BLaER1 (cell line): ENCODE measurements around the gene FAM89B.

Source experiments
- H3K27ac ChIP-seq: shearing (Covaris generic); formaldehyde crosslinking; 2 replicates; pipeline ENCODE4 v1.8.1; 2022
- H3K27me3 ChIP-seq: shearing (Covaris generic); formaldehyde crosslinking; 2 replicates; pipeline ENCODE4 v1.8.1; 2022
- H3K36me3 ChIP-seq: shearing (Covaris generic); formaldehyde crosslinking; 2 replicates; pipeline ENCODE4 v1.8.1; 2022
- H3K4me1 ChIP-seq: shearing (Covaris generic); formaldehyde crosslinking; 2 replicates; pipeline ENCODE4 v1.8.1; 2022
- H3K4me2 ChIP-seq: shearing (Covaris generic); formaldehyde crosslinking; 2 replicates; pipeline ENCODE4 v1.8.1; 2022
- H3K4me3 ChIP-seq: shearing (Covaris generic); formaldehyde crosslinking; 2 replicates; pipeline ENCODE4 v1.8.1; 2022
- H3K9ac ChIP-seq: shearing (Covaris generic); formaldehyde crosslinking; 2 replicates; pipeline ENCODE4 v1.8.1; 2022
- H3K9me3 ChIP-seq: shearing (Covaris generic); formaldehyde crosslinking; 2 replicates; pipeline ENCODE4 v1.8.1; 2022
- H4K20me1 ChIP-seq: shearing (Covaris generic); formaldehyde crosslinking; 2 replicates; pipeline ENCODE4 v1.8.1; 2022
- Cebpa-rat ChIP-seq: shearing (Covaris generic); IDR thresholded peaks from 2 replicates; pipeline ENCODE4 v1.8.1; 2022

FAM89B gene

GRCh38 chr11:65529475-65530156 is 42.7 kb upstream of the FAM89B start:
- no peak overlapping the region for H3K9ac ChIP-seq
- TF ChIP-seq Cebpa-rat: no peak
- H3K36me3 ChIP-seq: peaks cover 84% of the 10 kb centered on the region
- no peaks in the 10 kb centered on the region for H3K9me3 ChIP-seq
- peaks cover 27% of the 10 kb centered on the region for H3K4me1 ChIP-seq
- H3K27me3 ChIP-seq: no peaks in the 10 kb centered on the region
- no peak overlapping the region for H3K27ac ChIP-seq
- H3K4me3 ChIP-seq: no peak overlapping the region
- no peak overlapping the region for H3K4me2 ChIP-seq
- peaks cover 42% of the 10 kb centered on the region for H4K20me1 ChIP-seq

GRCh38 chr11:65530157-65530496 is 42.2 kb upstream of the FAM89B start:
- Histone ChIP-seq H3K36me3 (peaks cover 89% of the 10 kb centered on the region), H3K4me3 (no peak overlapping the region), H3K4me2 (no peak overlapping the region), H3K9me3 (no peaks in the 10 kb centered on the region), H3K27ac (no peak overlapping the region), H4K20me1 (peaks cover 42% of the 10 kb centered on the region), H3K27me3 (no peaks in the 10 kb centered on the region), H3K4me1 (peaks cover 27% of the 10 kb centered on the region), H3K9ac (no peak overlapping the region)
- TF ChIP-seq Cebpa-rat: no peak

GRCh38 chr11:65532388-65533064 is 39.8 kb upstream of the FAM89B start:
- Histone ChIP-seq H3K4me2 (no peak overlapping the region), H3K36me3 (peaks cover 96% of the 10 kb centered on the region), H4K20me1 (peaks cover 42% of the 10 kb centered on the region), H3K4me1 (peaks cover 18% of the 10 kb centered on the region), H3K9ac (no peak overlapping the region), H3K4me3 (no peak overlapping the region), H3K9me3 (no peaks in the 10 kb centered on the region), H3K27ac (no peak overlapping the region), H3K27me3 (no peaks in the 10 kb centered on the region)
- TF ChIP-seq Cebpa-rat: no peak

GRCh38 chr11:65535102-65535501 is 37.2 kb upstream of the FAM89B start:
- Histone ChIP-seq H3K4me3 (no peak overlapping the region), H3K4me1 (peaks cover 31% of the 10 kb centered on the region), H4K20me1 (peaks cover 47% of the 10 kb centered on the region), H3K27me3 (no peaks in the 10 kb centered on the region), H3K9me3 (no peaks in the 10 kb centered on the region), H3K9ac (no peak overlapping the region), H3K36me3 (peaks cover 85% of the 10 kb centered on the region), H3K27ac (no peak overlapping the region), H3K4me2 (no peak overlapping the region)
- no peak for TF ChIP-seq Cebpa-rat

GRCh38 chr11:65536412-65537295 is 35.7 kb upstream of the FAM89B start:
- H3K27ac ChIP-seq: peak overlapping the region; percentile 20; the same call in 1 of the 2 replicates
- H3K36me3 ChIP-seq: peaks cover 70% of the 10 kb centered on the region

GRCh38 chr11:65537296-65537597 is 35.1 kb upstream of the FAM89B start:
- H3K27ac ChIP-seq: peak overlapping the region; percentile 20; the same call in 1 of the 2 replicates
- H4K20me1 ChIP-seq: peaks cover 40% of the 10 kb centered on the region
- H3K9ac ChIP-seq: peak overlapping the region; percentile 15; the same call in 1 of the 2 replicates
- H3K36me3 ChIP-seq: peaks cover 64% of the 10 kb centered on the region
- no peak overlapping the region for H3K4me3 ChIP-seq
- H3K9me3 ChIP-seq: no peaks in the 10 kb centered on the region
- H3K4me2 ChIP-seq: peak overlapping the region; percentile 42; the same call in 1 of the 2 replicates
- no peak for TF ChIP-seq Cebpa-rat
- no peaks in the 10 kb centered on the region for H3K27me3 ChIP-seq
- H3K4me1 ChIP-seq: peaks cover 45% of the 10 kb centered on the region

More at GRCh38 chr11:65536412-65537295, 35.7 kb upstream of the FAM89B start:
- Histone ChIP-seq H3K4me2 (0 out of 2 replicates have a peak overlapping the region, but pooled peaks have one; percentile 42), H3K4me1 (peaks cover 39% of the 10 kb centered on the region), H4K20me1 (peaks cover 40% of the 10 kb centered on the region), H3K27me3 (no peaks in the 10 kb centered on the region), H3K9me3 (no peaks in the 10 kb centered on the region), H3K4me3 (no peak overlapping the region), H3K9ac (peak overlapping the region; percentile 15; the same call in 1 of the 2 replicates)
- TF ChIP-seq Cebpa-rat: no peak

- Histone ChIP-seq H3K4me3 (no peak overlapping the region), H3K4me1 (peaks cover 49% of the 10 kb centered on the region), H3K4me2 (peak overlapping the region; percentile 42), H3K27ac (peak overlapping the region; percentile 20), H4K20me1 (peaks cover 40% of the 10 kb centered on the region), H3K27me3 (no peaks in the 10 kb centered on the region), H3K36me3 (peaks cover 59% of the 10 kb centered on the region), H3K9ac (peak overlapping the region; percentile 15; the same call in 1 of the 2 replicates), H3K9me3 (no peaks in the 10 kb centered on the region)
- TF ChIP-seq Cebpa-rat: no peak
These were observed 34.6 kb upstream of the FAM89B start for GRCh38 chr11:65537620-65538231.

- no peak for TF ChIP-seq Cebpa-rat
- peaks cover 53% of the 10 kb centered on the region for H3K36me3 ChIP-seq
- peaks cover 40% of the 10 kb centered on the region for H4K20me1 ChIP-seq
- H3K4me3 ChIP-seq: no peak overlapping the region
- no peaks in the 10 kb centered on the region for H3K9me3 ChIP-seq
- peak overlapping the region; percentile 42 for H3K4me2 ChIP-seq
- no peak overlapping the region for H3K9ac ChIP-seq
- H3K27me3 ChIP-seq: no peaks in the 10 kb centered on the region
- H3K4me1 ChIP-seq: peaks cover 56% of the 10 kb centered on the region
- H3K27ac ChIP-seq: peak overlapping the region; percentile 20; the same call in 1 of the 2 replicates
These were observed 34.0 kb upstream of the FAM89B start for GRCh38 chr11:65538232-65538914.
